DND-41 (cell line): Measurements from ENCODE around the gene CCNY.

Source experiments
- ATAC-seq: fragments of 200-7000 bp; cut with Tn5 transposase; 3 replicates; pipeline ENCODE4 v1.9.1; 2021; ENCODE audit warnings: low read depth; ENCODE audit not compliant: insufficient read depth
- DNase-seq: peaks from one replicate; pipeline ENCODE4 v3.0.0-alpha.2; 2020
- H2AFZ ChIP-seq: 2 replicates; pipeline ENCODE4 v1.6.0; 2012; ENCODE audit warnings: low read depth, low read length
- H3K27ac ChIP-seq: 2 replicates; pipeline ENCODE4 v1.5.1; 2012; ENCODE audit warnings: low read length, inconsistent platforms
- H3K27me3 ChIP-seq: fragments of 200-600 bp; sonication (generic); 2 replicates; pipeline ENCODE4 v1.6.0; 2012; ENCODE audit warnings: low read length, mild to moderate bottlenecking, inconsistent platforms; ENCODE audit not compliant: insufficient read depth, poor library complexity
- H3K36me3 ChIP-seq: 2 replicates; pipeline ENCODE4 v1.5.1; 2012; ENCODE audit warnings: low read length, inconsistent platforms; ENCODE audit not compliant: insufficient read depth
- H3K4me1 ChIP-seq: 2 replicates; pipeline ENCODE4 v1.5.1; 2012; ENCODE audit warnings: mild to moderate bottlenecking, low read length; ENCODE audit not compliant: insufficient read depth
- H3K4me2 ChIP-seq: 2 replicates; pipeline ENCODE4 v1.6.0; 2012; ENCODE audit warnings: mild to moderate bottlenecking, moderate library complexity, low read length, inconsistent platforms; ENCODE audit not compliant: insufficient read depth
- H3K4me3 ChIP-seq, 2 experiments: fragments of 200-600 bp in 1 of 2; shearing (Covaris generic) in 1 of 2; 2 replicates each; pipeline ENCODE4 v1.5.1; 2012 to 2016; ENCODE audit warnings: inconsistent platforms in 2 of 2, low read length in 2 of 2, mild to moderate bottlenecking in 2 of 2, low read depth in 1 of 2, moderate library complexity in 1 of 2
- H3K79me2 ChIP-seq: 2 replicates; pipeline ENCODE4 v1.6.0; 2012; ENCODE audit warnings: low read length, inconsistent platforms; ENCODE audit not compliant: insufficient read depth
- H3K9ac ChIP-seq: 2 replicates; pipeline ENCODE4 v1.6.0; 2012; ENCODE audit warnings: low read depth, mild to moderate bottlenecking, inconsistent platforms, low read length, moderate library complexity
- H3K9me3 ChIP-seq: 2 replicates; pipeline ENCODE4 v1.5.1; 2012; ENCODE audit warnings: low read length, moderate library complexity, mild to moderate bottlenecking, inconsistent platforms; ENCODE audit not compliant: insufficient read depth, severe bottlenecking
- H4K20me1 ChIP-seq: 2 replicates; pipeline ENCODE4 v1.6.0; 2012; ENCODE audit warnings: low read length; ENCODE audit not compliant: insufficient read depth
- EZH2 ChIP-seq: IDR thresholded peaks from 3 replicates; pipeline ENCODE4 v1.6.1; 2012; ENCODE audit warnings: borderline replicate concordance, low read depth, mild to moderate bottlenecking, moderate library complexity, low read length, inconsistent platforms; ENCODE audit not compliant: severe bottlenecking
- TF ChIP-seq, protein P1 (sequence below): IDR thresholded peaks from 2 replicates; pipeline ENCODE4 v1.5.1; 2012; ENCODE audit warnings: borderline replicate concordance, low read length, moderate library complexity, mild to moderate bottlenecking; ENCODE audit not compliant: poor library complexity, severe bottlenecking; ENCODE audit errors: extremely low read depth

CCNY gene

GRCh38 chr10:35540296-35541164 lies 204.2 kb downstream of the CCNY start:
- no peak for ATAC-seq
- Histone ChIP-seq H3K4me1 (no peaks in the 10 kb centered on the region), H3K79me2 (no peaks in the 10 kb centered on the region), H3K9me3 (peaks cover 6% of the 10 kb centered on the region), H3K27ac (no peak overlapping the region), H3K4me2 (no peak overlapping the region), H2AFZ (no peak overlapping the region), H3K36me3 (peaks cover 43% of the 10 kb centered on the region), H3K9ac (no peak overlapping the region), H3K4me3 (no peak overlapping the region), H4K20me1 (no peaks in the 10 kb centered on the region), H3K27me3 (no peaks in the 10 kb centered on the region)
- TF ChIP-seq, protein P1, sequence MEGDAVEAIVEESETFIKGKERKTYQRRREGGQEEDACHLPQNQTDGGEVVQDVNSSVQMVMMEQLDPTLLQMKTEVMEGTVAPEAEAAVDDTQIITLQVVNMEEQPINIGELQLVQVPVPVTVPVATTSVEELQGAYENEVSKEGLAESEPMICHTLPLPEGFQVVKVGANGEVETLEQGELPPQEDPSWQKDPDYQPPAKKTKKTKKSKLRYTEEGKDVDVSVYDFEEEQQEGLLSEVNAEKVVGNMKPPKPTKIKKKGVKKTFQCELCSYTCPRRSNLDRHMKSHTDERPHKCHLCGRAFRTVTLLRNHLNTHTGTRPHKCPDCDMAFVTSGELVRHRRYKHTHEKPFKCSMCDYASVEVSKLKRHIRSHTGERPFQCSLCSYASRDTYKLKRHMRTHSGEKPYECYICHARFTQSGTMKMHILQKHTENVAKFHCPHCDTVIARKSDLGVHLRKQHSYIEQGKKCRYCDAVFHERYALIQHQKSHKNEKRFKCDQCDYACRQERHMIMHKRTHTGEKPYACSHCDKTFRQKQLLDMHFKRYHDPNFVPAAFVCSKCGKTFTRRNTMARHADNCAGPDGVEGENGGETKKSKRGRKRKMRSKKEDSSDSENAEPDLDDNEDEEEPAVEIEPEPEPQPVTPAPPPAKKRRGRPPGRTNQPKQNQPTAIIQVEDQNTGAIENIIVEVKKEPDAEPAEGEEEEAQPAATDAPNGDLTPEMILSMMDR: no peak
- no peak for TF ChIP-seq EZH2
- no peak for DNase-seq

- H3K9me3 ChIP-seq: no peaks in the 10 kb centered on the region
- H3K79me2 ChIP-seq: no peaks in the 10 kb centered on the region
- H2AFZ ChIP-seq: no peak overlapping the region
- DNase-seq (no peak), ATAC-seq (no peak)
- no peak overlapping the region for H3K4me2 ChIP-seq
- H3K9ac ChIP-seq: no peak overlapping the region
- H3K36me3 ChIP-seq: peaks cover 35% of the 10 kb centered on the region
- no peaks in the 10 kb centered on the region for H3K27me3 ChIP-seq
- H4K20me1 ChIP-seq: no peaks in the 10 kb centered on the region
- TF ChIP-seq, protein P1: no peak
- no peak for TF ChIP-seq EZH2
- H3K4me3 ChIP-seq: no peak overlapping the region
- no peak overlapping the region for H3K27ac ChIP-seq
- no peaks in the 10 kb centered on the region for H3K4me1 ChIP-seq
Observed at GRCh38 chr10:35541720-35542119, 205.4 kb downstream of the CCNY start.

GRCh38 chr10:35542303-35542702 lies 206.0 kb downstream of the CCNY start:
- Histone ChIP-seq H4K20me1 (no peaks in the 10 kb centered on the region), H3K4me3 (no peak overlapping the region), H3K4me1 (no peaks in the 10 kb centered on the region), H3K9ac (no peak overlapping the region), H3K79me2 (no peaks in the 10 kb centered on the region), H3K36me3 (peaks cover 36% of the 10 kb centered on the region), H3K27ac (no peak overlapping the region), H3K27me3 (no peaks in the 10 kb centered on the region), H2AFZ (no peak overlapping the region), H3K4me2 (no peak overlapping the region), H3K9me3 (no peaks in the 10 kb centered on the region)
- TF ChIP-seq, protein P1: no peak
- no peak for TF ChIP-seq EZH2
- no peak for DNase-seq
- no peak for ATAC-seq
